PFSK-1 (cell line): Measurements from ENCODE around the gene RNF113A. TPM values are rescaled to one million over a fixed set of nuclear protein-coding genes. Genes with fewer than 3 reads are reported as not detected.

Source experiments
- FOXP2 ChIP-seq: optimal IDR thresholded peaks from 2 replicates; pipeline ENCODE3; 2011; ENCODE audit warnings: borderline replicate concordance, control low read depth, inconsistent platforms; ENCODE audit not compliant: insufficient read depth; ENCODE audit errors: extremely low read length, extremely low read depth
- POLR2AphosphoS5 ChIP-seq: IDR thresholded peaks from 2 replicates; pipeline ENCODE4 v1.6.1; 2012; ENCODE audit warnings: low read depth, mild to moderate bottlenecking, control low read depth, low read length, moderate library complexity
- SIN3A ChIP-seq: IDR thresholded peaks from 2 replicates; pipeline ENCODE4 v1.6.1; 2012; ENCODE audit warnings: mild to moderate bottlenecking, low read length, moderate library complexity, borderline replicate concordance; ENCODE audit not compliant: insufficient read depth
- TAF1 ChIP-seq: IDR thresholded peaks from 2 replicates; pipeline ENCODE4 v1.6.1; 2012; ENCODE audit warnings: low read length, control low read depth, borderline replicate concordance; ENCODE audit not compliant: insufficient read depth
- polyA plus RNA-seq: library from polyadenylated mRNA; unstranded; fragments of >200 nt; gene quantifications from one replicate; pipeline ENCODE4 v1.2.1, GENCODE V29; 2012; ENCODE audit warnings: low read depth, missing spikeins; ENCODE audit not compliant: insufficient read length
- TF ChIP-seq, protein P1 (sequence below), 2 experiments: IDR thresholded peaks; 2 replicates each; pipeline versions ENCODE4 v1.6.1 to v1.8.0; 2011 to 2012; ENCODE audit warnings: low read depth in 2 of 2, low read length in 2 of 2, control low read depth in 1 of 2, inconsistent platforms in 1 of 2, mild to moderate bottlenecking in 1 of 2, moderate library complexity in 1 of 2; ENCODE audit not compliant: insufficient read depth in 1 of 2

The RNF113A gene
- 30.6 TPM for polyA plus RNA-seq

DNA sequence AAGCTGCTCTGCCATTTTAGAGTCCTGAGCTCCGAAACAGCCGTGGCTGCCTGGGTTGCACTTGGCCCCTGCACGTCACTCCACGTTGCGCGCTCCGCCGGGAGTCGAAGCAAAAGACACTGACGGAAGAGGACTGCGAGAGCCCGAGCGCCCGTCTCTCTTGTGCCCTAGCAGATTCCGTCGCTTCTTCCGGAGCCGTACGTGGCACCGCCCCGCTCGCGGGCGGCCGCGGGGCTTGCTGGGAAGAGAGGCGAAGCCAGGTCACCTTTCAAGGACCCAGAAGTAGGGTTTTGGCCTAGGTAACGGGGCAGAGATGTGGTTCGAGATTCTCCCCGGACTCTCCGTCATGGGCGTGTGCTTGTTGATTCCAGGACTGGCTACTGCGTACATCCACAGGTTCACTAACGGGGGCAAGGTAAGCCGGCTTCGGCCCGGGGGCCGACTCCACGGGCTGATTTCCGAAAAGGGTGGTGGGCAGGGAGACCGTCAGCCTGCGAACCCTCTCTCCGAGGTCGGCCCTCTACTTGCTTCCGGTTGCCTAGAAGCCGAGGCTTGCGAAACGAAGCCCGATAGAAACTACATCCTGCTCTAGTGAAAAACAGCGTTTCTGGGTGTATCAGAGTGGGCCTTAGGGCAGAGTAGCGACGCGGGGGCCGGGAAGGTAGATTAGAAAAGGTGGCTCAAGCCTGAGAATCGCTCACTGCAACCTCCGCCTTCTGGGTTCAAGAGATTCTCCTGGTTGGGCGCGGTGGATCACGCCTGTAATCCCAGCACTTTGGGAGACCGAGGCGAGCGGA, at the start of gene RNF113A, which contains the start of gene NDUFA1:
TSS of gene RNF113A (minus strand) at position 135 of the 797 bp plus-strand sequence. CDS start at position 15, 120 bp downstream.
TSS of gene NDUFA1 (plus strand) at position 234 of the 797 bp plus-strand sequence. CDS start at position 314, 80 bp downstream.
- TF ChIP-seq, protein P1, sequence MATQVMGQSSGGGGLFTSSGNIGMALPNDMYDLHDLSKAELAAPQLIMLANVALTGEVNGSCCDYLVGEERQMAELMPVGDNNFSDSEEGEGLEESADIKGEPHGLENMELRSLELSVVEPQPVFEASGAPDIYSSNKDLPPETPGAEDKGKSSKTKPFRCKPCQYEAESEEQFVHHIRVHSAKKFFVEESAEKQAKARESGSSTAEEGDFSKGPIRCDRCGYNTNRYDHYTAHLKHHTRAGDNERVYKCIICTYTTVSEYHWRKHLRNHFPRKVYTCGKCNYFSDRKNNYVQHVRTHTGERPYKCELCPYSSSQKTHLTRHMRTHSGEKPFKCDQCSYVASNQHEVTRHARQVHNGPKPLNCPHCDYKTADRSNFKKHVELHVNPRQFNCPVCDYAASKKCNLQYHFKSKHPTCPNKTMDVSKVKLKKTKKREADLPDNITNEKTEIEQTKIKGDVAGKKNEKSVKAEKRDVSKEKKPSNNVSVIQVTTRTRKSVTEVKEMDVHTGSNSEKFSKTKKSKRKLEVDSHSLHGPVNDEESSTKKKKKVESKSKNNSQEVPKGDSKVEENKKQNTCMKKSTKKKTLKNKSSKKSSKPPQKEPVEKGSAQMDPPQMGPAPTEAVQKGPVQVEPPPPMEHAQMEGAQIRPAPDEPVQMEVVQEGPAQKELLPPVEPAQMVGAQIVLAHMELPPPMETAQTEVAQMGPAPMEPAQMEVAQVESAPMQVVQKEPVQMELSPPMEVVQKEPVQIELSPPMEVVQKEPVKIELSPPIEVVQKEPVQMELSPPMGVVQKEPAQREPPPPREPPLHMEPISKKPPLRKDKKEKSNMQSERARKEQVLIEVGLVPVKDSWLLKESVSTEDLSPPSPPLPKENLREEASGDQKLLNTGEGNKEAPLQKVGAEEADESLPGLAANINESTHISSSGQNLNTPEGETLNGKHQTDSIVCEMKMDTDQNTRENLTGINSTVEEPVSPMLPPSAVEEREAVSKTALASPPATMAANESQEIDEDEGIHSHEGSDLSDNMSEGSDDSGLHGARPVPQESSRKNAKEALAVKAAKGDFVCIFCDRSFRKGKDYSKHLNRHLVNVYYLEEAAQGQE (IDR thresholded peaks at IDR 0.05; ENCODE audit: insufficient read depth in 1 of 2, low read depth in 2 of 2, low read length in 2 of 2) = 0 out of 4 replicates have a peak, but pooled peaks of 1 of the 2 experiments have one; percentile 48
- peak; percentile 91 for TF ChIP-seq TAF1
- TF ChIP-seq POLR2AphosphoS5 = peak; percentile 89
- TF ChIP-seq SIN3A = no peak
- TF ChIP-seq FOXP2 = peak; percentile 57

DNA sequence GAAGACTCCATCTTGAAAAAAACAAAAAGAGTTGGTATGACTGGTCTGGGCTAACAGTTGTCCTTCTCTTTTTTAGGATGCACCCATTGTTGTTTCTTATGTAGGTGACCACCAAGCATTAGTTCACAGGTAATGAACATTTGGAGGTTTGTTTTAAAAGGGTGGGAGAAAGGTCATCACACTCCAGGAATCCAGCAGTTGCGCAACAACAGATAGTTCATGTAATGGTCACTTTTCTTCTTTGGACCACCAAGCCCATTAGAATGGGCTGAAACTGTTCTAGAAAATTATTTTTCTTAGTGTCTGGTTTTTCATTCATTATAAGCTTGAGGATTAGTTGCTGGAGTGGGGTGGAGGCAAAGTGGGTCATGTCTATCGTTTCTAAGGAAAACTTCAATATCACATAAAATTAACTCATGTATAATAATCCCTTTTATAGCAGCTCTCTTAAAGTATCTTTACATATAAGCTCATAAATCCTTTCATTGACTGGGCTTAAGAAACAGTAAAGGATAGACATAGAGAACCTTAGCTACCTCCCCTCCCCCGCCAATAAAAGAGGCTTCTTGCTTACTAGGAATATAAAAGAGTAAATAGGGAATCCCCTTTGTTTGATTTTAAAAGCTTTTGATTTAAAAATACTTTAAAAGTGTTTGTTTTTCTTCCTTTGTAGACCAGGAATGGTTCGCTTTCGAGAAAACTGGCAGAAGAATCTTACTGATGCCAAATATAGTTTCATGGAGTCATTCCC, 48.5 kb upstream of the RNF113A start:
- TF ChIP-seq POLR2AphosphoS5 (no peak), FOXP2 (no peak), TAF1 (no peak), SIN3A (no peak)
- TF ChIP-seq, protein P1 (IDR thresholded peaks at IDR 0.05; ENCODE audit: insufficient read depth in 1 of 2, low read depth in 2 of 2, low read length in 2 of 2) = no peak

DNA sequence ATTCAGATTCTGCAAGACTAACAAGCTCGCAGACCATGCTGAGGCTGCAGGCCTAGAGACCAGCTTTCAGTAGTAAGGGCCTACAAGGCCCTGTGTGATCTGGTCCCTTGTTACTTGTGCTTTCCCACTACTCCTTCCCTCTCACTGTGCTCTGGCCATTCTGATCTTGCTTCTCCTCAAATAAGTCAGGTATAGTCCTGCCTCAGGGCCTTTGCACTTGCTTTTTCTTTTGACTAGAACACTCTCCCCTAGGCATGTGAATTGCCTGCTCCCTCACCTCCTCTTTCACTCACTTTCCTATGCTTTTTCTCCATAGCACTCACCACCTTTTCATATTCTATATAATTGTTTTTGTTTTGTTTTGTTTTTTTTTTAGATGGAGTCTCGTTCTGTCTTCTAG, 46.3 kb upstream of the RNF113A start:
- TF ChIP-seq SIN3A (no peak), POLR2AphosphoS5 (no peak), TAF1 (no peak), FOXP2 (no peak)
- TF ChIP-seq, protein P1 (IDR thresholded peaks at IDR 0.05; ENCODE audit: insufficient read depth in 1 of 2, low read depth in 2 of 2, low read length in 2 of 2) = no peak

DNA sequence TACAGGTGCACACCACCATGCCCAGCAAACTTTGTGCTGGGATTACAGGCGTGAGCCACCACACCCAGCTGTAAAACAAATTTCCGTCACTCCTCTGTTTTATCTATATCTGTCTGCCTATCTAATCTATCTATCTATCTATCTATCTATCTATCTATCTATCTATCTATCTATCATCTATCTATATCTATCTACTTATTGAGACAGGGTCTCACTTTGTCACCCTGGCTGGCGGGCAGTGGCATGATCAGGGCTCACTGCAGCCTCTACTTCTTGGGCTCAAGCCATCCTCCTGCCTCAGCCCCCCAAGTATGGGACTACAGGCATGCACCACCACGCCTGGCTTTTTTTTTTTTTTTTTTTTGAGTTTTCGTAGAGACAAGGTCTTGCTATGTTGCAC, 44.8 kb upstream of the RNF113A start:
- TF ChIP-seq, protein P1 (IDR thresholded peaks at IDR 0.05; ENCODE audit: insufficient read depth in 1 of 2, low read depth in 2 of 2, low read length in 2 of 2) = no peak
- TF ChIP-seq SIN3A (no peak), TAF1 (no peak), FOXP2 (no peak), POLR2AphosphoS5 (no peak)
